Mucosa of stomach (tissue), 1 donor: Measurements from ENCODE around the gene PALLD.

Source experiments
- H3K27me3 ChIP-seq: one replicate; pipeline ENCODE4 v1.7.0; 2013; ENCODE audit warnings: mild to moderate bottlenecking, low read length; ENCODE audit not compliant: control insufficient read depth, insufficient read depth
- H3K36me3 ChIP-seq: one replicate; pipeline ENCODE4 v1.7.0; 2013; ENCODE audit warnings: low read length; ENCODE audit not compliant: control insufficient read depth, insufficient read depth
- H3K4me1 ChIP-seq: one replicate; pipeline ENCODE4 v1.7.0; 2013; ENCODE audit warnings: mild to moderate bottlenecking, low read length; ENCODE audit not compliant: control insufficient read depth, insufficient read depth
- H3K4me3 ChIP-seq: one replicate; pipeline ENCODE4 v1.7.0; 2013; ENCODE audit warnings: low read length
- H3K9ac ChIP-seq: one replicate; pipeline ENCODE4 v1.7.0; 2013; ENCODE audit warnings: mild to moderate bottlenecking, low read length, moderate library complexity
- H3K9me3 ChIP-seq: one replicate; pipeline ENCODE4 v1.7.0; 2013; ENCODE audit warnings: mild to moderate bottlenecking, low read length, moderate library complexity; ENCODE audit not compliant: control insufficient read depth
- donor health status: Pancreatic carcinoma.

The PALLD gene

DNA sequence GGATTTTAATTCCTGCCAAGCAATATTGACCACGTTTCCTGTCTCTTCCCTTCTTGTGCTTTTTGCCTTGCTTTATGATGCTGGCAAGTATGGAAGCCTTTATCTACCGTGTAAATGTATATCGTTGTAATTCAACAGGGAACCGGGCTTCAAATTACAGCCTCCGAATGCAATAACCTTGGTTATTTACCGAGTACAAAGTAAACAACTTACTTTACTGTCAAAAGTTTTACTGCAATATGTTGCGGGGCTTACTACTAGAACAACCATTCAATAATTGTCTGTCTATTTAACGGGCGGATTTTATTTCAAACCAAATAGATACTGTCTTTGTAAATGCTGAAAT, 73.1 kb downstream of the PALLD start:
- H3K27me3 ChIP-seq: no peaks in the 10 kb centered on the region
- H3K9ac ChIP-seq: peak overlapping the region; percentile 60
- no peaks in the 10 kb centered on the region for H3K4me1 ChIP-seq
- no peaks in the 10 kb centered on the region for H3K9me3 ChIP-seq
- H3K4me3 ChIP-seq: peak overlapping the region; percentile 23
- H3K36me3 ChIP-seq: no peaks in the 10 kb centered on the region

GRCh38 chr4:168570466-168570865, 73.6 kb downstream of the PALLD start:
- no peaks in the 10 kb centered on the region for H3K4me1 ChIP-seq
- H3K27me3 ChIP-seq: no peaks in the 10 kb centered on the region
- peak overlapping the region; percentile 23 for H3K4me3 ChIP-seq
- no peaks in the 10 kb centered on the region for H3K9me3 ChIP-seq
- no peaks in the 10 kb centered on the region for H3K36me3 ChIP-seq
- peak overlapping the region; percentile 60 for H3K9ac ChIP-seq

- no peaks in the 10 kb centered on the region for H3K27me3 ChIP-seq
- no peaks in the 10 kb centered on the region for H3K9me3 ChIP-seq
- H3K36me3 ChIP-seq: no peaks in the 10 kb centered on the region
- no peak overlapping the region for H3K9ac ChIP-seq
- no peak overlapping the region for H3K4me3 ChIP-seq
- no peaks in the 10 kb centered on the region for H3K4me1 ChIP-seq
These were observed 75.2 kb downstream of the PALLD start for GRCh38 chr4:168572002-168572401.

- no peaks in the 10 kb centered on the region for H3K9me3 ChIP-seq
- H3K36me3 ChIP-seq: no peaks in the 10 kb centered on the region
- H3K4me1 ChIP-seq: no peaks in the 10 kb centered on the region
- H3K4me3 ChIP-seq: no peak overlapping the region
- H3K27me3 ChIP-seq: no peaks in the 10 kb centered on the region
- H3K9ac ChIP-seq: no peak overlapping the region
These were observed 77.0 kb downstream of the PALLD start for GRCh38 chr4:168573870-168574269.

DNA sequence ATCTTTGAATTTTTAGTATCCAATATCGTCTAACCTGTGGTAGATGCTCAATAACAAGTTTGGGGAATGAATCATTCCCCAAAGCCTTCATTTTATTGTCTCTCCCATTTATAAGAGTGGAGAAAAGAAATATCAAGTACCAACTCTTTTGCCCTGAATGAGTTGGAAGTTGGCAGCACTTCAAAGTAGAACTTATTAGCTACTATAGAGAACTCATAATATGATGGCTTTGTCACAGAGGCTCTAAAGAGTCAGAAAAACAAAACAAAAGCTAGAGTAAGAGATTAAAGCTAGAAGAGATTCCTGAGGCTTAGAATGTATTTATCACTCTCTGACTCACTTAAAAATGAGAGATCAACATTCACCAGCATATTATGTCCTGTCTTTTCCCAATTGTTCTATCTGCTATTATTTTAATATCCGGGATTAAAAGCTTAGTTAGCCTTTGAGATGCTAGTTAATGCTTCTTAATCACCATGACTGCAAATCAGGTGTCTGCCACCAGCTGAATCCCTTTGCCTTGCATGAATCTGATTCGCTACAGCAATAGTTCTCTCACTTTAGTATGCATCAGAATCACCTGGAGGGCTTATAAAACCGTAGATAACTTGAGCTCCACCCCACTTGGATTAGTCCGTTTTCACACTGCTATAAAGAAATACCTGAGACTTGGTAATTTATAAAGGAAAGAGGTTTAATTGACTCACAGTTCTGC, 77.9 kb downstream of the PALLD start:
- H3K4me3 ChIP-seq: no peak overlapping the region

GRCh38 chr4:168575473-168575872, 78.6 kb downstream of the PALLD start:
- H3K27me3 ChIP-seq: no peaks in the 10 kb centered on the region
- H3K36me3 ChIP-seq: no peaks in the 10 kb centered on the region
- H3K4me1 ChIP-seq: no peaks in the 10 kb centered on the region
- H3K9ac ChIP-seq: no peak overlapping the region
- no peaks in the 10 kb centered on the region for H3K9me3 ChIP-seq
- H3K4me3 ChIP-seq: no peak overlapping the region

More for the DNA sequence above, 77.9 kb downstream of the PALLD start:
- no peaks in the 10 kb centered on the region for H3K9me3 ChIP-seq
- no peaks in the 10 kb centered on the region for H3K36me3 ChIP-seq
- H3K4me1 ChIP-seq: no peaks in the 10 kb centered on the region
- no peak overlapping the region for H3K9ac ChIP-seq
- no peaks in the 10 kb centered on the region for H3K27me3 ChIP-seq

DNA sequence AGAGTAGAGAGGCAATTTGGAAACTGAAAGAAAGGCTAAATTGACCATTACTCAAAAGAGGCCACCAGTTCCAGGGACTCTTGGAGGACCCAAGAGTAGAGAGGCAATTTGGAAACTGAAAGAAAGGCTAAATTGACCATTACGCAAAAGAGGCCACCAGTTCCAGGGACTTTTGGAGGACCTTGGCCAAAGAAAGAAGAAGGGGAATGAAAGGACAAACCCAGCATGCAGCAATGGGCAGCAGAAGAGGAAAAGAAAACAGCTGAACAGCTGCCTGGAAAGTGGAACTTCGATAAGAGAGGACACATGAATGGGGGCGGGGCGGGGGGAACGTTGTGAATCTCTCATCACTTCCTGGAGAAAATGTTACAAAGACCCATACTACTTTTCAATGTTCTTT, 80.8 kb downstream of the PALLD start:
- no peak overlapping the region for H3K9ac ChIP-seq

GRCh38 chr4:168580228-168580627, 83.4 kb downstream of the PALLD start:
- H3K9ac ChIP-seq: no peak overlapping the region
- H3K4me3 ChIP-seq: no peak overlapping the region
- no peaks in the 10 kb centered on the region for H3K27me3 ChIP-seq
- no peaks in the 10 kb centered on the region for H3K36me3 ChIP-seq
- H3K4me1 ChIP-seq: no peaks in the 10 kb centered on the region
- H3K9me3 ChIP-seq: no peaks in the 10 kb centered on the region

More for the DNA sequence above, 80.8 kb downstream of the PALLD start:
- no peaks in the 10 kb centered on the region for H3K36me3 ChIP-seq
- H3K27me3 ChIP-seq: no peaks in the 10 kb centered on the region
- no peaks in the 10 kb centered on the region for H3K4me1 ChIP-seq
- H3K9me3 ChIP-seq: no peaks in the 10 kb centered on the region
- H3K4me3 ChIP-seq: no peak overlapping the region

DNA sequence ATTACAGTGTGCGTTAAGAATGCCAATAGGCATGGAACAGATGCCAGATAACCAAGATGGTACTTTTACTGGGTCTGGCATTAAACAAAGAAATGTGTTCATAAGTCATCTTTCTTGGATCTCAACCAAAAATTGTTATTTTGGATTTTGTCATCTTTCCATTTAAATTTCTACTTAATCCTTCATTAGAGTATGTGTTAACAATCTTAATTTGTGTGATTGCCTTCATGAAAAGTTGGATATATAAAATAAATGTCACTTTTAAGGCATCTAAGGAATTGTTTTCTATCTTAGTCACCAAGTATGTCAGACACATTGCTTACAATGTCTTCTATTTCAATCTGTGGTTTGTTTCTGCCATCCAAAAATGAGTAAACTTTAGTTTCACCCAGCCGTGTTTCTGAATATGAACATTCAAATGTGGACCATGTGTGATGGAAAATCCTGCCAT, 87.5 kb downstream of the PALLD start:
- no peaks in the 10 kb centered on the region for H3K36me3 ChIP-seq
- no peak overlapping the region for H3K9ac ChIP-seq
- no peaks in the 10 kb centered on the region for H3K27me3 ChIP-seq
- H3K4me1 ChIP-seq: peaks cover 5% of the 10 kb centered on the region
- H3K4me3 ChIP-seq: no peak overlapping the region
- H3K9me3 ChIP-seq: no peaks in the 10 kb centered on the region

DNA sequence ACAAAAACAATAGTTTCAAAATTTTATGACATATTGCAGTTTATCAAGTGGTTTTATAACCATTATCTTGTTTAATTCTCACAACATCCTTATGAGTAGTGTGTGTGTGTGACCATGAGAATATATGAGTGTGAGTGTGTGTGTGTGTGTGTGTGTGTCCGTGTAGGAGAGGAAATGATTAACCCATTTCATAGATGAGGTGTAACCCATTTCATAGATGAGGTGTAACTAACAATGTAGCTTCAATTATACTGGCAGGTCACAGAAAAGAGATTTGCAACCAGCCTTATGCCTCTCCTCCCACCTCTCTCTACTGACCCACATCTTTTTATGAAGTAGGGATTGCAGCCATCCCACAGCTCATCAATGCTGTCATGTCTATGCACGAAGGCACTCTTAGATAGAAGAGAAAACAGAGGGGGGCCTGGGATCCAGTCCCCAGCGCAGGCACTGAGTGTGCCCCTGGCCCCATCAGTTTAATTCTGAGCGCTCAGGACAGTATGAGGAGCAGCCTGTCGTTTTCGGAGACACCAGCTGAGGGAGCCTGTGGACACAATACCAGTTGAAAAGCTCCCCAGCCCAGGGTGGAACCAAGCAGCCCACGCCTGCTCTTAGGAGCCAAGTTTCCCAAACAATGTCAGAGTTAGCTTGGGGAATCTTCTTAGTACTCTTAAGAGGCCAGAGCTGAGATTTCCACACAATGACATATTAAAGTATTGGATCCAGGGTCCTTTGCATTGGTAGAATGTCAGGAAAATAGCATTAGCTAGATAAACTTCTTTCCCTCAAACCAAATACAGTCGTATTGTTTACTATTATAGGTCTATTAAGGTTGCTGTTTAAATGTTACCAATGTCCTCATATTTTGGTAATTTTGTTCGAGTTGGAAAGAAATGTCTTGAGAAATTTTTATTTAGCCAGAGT, 88.6 kb downstream of the PALLD start:
- H3K27me3 ChIP-seq: no peaks in the 10 kb centered on the region
- no peak overlapping the region for H3K9ac ChIP-seq
- peaks cover 5% of the 10 kb centered on the region for H3K4me1 ChIP-seq

GRCh38 chr4:168586926-168587325, 90.1 kb downstream of the PALLD start:
- Histone ChIP-seq H3K9me3 (no peaks in the 10 kb centered on the region), H3K36me3 (no peaks in the 10 kb centered on the region), H3K4me3 (no peak overlapping the region), H3K27me3 (no peaks in the 10 kb centered on the region), H3K4me1 (peaks cover 5% of the 10 kb centered on the region), H3K9ac (no peak overlapping the region)

More for the DNA sequence above, 88.6 kb downstream of the PALLD start:
- no peak overlapping the region for H3K4me3 ChIP-seq
- H3K9me3 ChIP-seq: no peaks in the 10 kb centered on the region
- H3K36me3 ChIP-seq: no peaks in the 10 kb centered on the region

DNA sequence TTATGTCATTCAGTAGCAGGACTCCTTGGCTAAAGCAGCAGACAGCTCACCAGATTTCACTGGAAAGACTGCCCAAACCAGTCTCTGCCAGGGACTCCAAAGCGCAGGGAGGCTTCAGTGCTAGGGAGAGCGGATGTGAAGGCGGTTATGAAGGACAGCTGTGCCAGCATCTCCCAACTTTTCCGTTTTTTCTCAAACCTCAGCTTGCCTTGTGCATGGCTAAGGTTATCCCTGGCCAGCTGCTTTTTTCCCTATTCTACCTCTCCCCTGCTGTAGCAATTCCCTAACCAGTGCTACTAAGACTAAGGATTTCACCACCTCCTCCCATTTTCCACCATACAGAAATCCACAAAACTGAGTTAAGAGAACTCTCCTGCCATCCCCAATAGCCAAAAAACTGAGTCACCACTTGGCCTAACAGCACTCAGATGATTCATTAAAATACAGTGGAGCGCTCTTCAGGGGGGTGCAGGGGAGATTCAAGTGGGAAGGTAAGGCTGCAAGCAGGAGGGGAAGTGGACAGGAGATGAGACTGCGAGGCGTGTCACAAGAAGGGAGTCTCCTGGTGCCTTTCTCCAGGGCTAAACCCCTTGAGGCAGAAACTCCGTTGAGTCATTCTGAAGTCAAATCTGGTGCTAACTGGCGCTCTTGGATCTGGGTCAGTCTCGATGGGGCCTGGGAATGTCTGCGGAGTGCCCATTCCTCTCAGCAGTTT, 90.7 kb downstream of the PALLD start:
- Histone ChIP-seq H3K9ac (no peak overlapping the region), H3K4me3 (no peak overlapping the region), H3K4me1 (peaks cover 5% of the 10 kb centered on the region), H3K27me3 (no peaks in the 10 kb centered on the region), H3K36me3 (no peaks in the 10 kb centered on the region), H3K9me3 (no peaks in the 10 kb centered on the region)
